Transverse colon (tissue), 4 donors: ENCODE results near the gene CCDC34. TPM values are rescaled to one million over a fixed set of nuclear protein-coding genes. Genes with fewer than 3 reads are reported as not detected.

Experiments used
- DNase-seq: peaks from one replicate; pipeline ENCODE4 v3.0.0-alpha.2; 2019
- H3K27ac ChIP-seq, 4 donors: fragments of 200-600 bp; sonication (generic); 2 replicates each; pipeline ENCODE4 v1.5.1; 2016 to 2018; ENCODE audit warnings: inconsistent platforms in 4 of 4
- H3K27me3 ChIP-seq: fragments of 200-600 bp; sonication (generic); 2 replicates; pipeline ENCODE4 v1.5.1; 2017; ENCODE audit warnings: inconsistent platforms
- H3K36me3 ChIP-seq, 4 donors: fragments of 200-600 bp; sonication (generic); 2 replicates each; pipeline ENCODE4 v1.5.1; 2017 to 2019; ENCODE audit warnings: inconsistent platforms in 4 of 4
- H3K4me1 ChIP-seq, 4 donors: fragments of 200-600 bp; sonication (generic); 2 replicates each; pipeline ENCODE4 v1.5.1; 2017 to 2020; ENCODE audit warnings: inconsistent platforms in 4 of 4
- H3K4me3 ChIP-seq, 4 donors: fragments of 200-600 bp; sonication (generic); 1 replicate in 1 of 4; 2 replicates in 3 of 4; pipeline versions ENCODE4 v1.5.1 to v1.6.1; 2017 to 2019; ENCODE audit warnings: inconsistent platforms in 4 of 4
- H3K9me3 ChIP-seq, 2 donors: fragments of 200-600 bp; sonication (generic); 2 replicates each; pipeline ENCODE4 v1.5.1; 2017 to 2019; ENCODE audit warnings: inconsistent platforms in 2 of 2
- CTCF ChIP-seq, 5 experiments: fragments of 200-600 bp in 3 of 5; fragments of 450-650 bp in 2 of 5; sonication (generic) in 3 of 5; IDR thresholded peaks; 1 replicate in 2 of 5; 2 replicates in 3 of 5; pipeline ENCODE4 v1.5.1; 2016 to 2017; ENCODE audit warnings: antibody characterized with exemption in 5 of 5, inconsistent platforms in 3 of 5, mild to moderate bottlenecking in 2 of 5, moderate library complexity in 1 of 5
- EP300 ChIP-seq: sonication (generic); formaldehyde crosslinking; IDR thresholded peaks from one replicate; pipeline ENCODE4 v1.6.1; 2017; ENCODE audit warnings: antibody characterized with exemption, low read depth
- POLR2A ChIP-seq: fragments of 450-650 bp; IDR thresholded peaks from one replicate; pipeline ENCODE4 v1.6.1; 2016; ENCODE audit warnings: antibody characterized with exemption, mild to moderate bottlenecking, moderate library complexity
- POLR2AphosphoS5 ChIP-seq, 3 donors: sonication (generic); formaldehyde crosslinking; IDR thresholded peaks; one replicate each; pipeline ENCODE4 v1.6.1; 2016; ENCODE audit warnings: antibody characterized with exemption in 3 of 3
- WGBS, 2 donors: methylation state at CpG; one replicate each; pipeline ENCODE4 v1.1.5; 2018; ENCODE audit warnings: low coverage in 1 of 2; 5-methylcytosine and 5-hydroxymethylcytosine counted together
- in situ Hi-C, 4 donors: fragments of 200-750 bp; cut with MboI; loops; one replicate each; pipeline versions ENCODE4 v1.15.0 to v1.15.1; 2017; ENCODE audit warnings: low sequenced_read_pairs in 3 of 4, low pct_ligation_motif_present in 1 of 4, low pct_unique_long_range_greater_than_20kb in 1 of 4
- intact Hi-C: fragments of 100-400 bp; cut with DNase I; formaldehyde crosslinking; loops from one replicate; pipeline ENCODE4 v1.15.1; 2023; ENCODE audit warnings: low total_unique reads
- total RNA-seq, 4 donors: library from RNA; depleted of rRNA; stranded (reverse); fragments of >200 nt; gene quantifications; one replicate each; pipeline ENCODE4 v1.1.0, GENCODE V29; 2016

The CCDC34 gene
- total RNA-seq: 1 to 10 TPM in 2 of 4 donors, under 1 TPM in 1, not detected in 1; 0.40 to 6.8 (median 5.6) TPM

DNA sequence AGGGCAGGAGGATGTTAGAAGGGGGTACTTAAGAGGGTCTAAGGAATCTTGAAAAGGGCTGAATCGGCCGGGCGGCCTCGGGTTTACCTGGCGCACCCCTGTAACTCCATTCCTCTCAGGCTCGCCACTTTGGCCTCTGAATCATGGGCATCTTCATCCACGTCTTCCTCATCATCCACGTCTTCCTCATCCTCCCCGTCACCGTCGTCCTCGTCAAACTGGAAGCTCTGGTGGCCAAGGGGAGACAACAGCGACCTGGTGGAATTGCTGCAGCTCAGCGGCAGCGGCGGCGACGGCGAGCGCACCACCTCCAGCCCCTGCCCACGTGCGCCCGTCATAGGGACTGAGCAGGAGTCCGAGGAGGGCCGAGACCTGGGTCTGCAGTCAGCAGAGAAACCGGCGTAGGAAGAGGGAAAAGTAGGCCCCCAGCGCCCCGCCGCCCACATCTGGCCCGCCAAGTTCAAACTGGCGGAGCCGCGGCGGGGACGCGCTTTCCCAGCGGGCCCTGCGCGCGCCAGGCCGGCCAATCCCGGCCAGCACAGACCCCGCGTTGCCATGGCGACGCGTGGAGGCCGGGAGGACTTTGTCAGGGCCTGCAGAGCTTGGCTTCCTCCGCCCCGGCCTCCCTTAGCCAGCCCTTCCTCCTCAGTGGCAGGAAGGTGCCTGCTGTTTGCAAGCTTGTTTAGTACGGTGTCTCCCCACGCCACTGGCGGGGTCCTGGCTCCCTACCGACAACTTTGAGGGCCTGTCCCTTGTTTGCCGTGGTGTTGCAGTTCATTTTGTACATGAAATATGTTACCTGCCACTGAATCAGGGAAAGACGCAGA is at the start of gene CCDC34:
TSS of gene CCDC34 (minus strand) at position 467 of the 827 bp plus-strand sequence. CDS start at position 446, 21 bp downstream.
- in situ Hi-C loops: loop anchor here in 1 of 4 donors (25.0 kb wide), 1 partner anchor 99 kb away; the partner anchor contains the start of gene LGR4
- 0 to 14% methylated on average over 1 to 40 of the region's 57 CpGs for WGBS, 2 donors

GRCh38 chr11:27412192-27412691 is 49.2 kb upstream of the CCDC34 start:
- no peaks in the 10 kb centered on the region for H3K36me3 ChIP-seq
- intact Hi-C loops: no loop called here
- in situ Hi-C loops: no loop called here

More for the DNA sequence above, at the start of gene CCDC34:
- Histone ChIP-seq H3K27ac (peak within 1 kb of the TSS; percentile 62 to 73 (median 70)), H3K9me3 (no peaks in the 10 kb centered on the region), H3K36me3 (peaks cover 0 to 5% (median 0%) of the 10 kb centered on the region in 4 donors), H3K4me1 (peaks cover 3 to 25% (median 9%) of the 10 kb centered on the region in 4 donors), H3K27me3 (no peaks in the 10 kb centered on the region), H3K4me3 (peak within 1 kb of the TSS; percentile 39 to 76 (median 70))
- peak; percentile 93 for DNase-seq
- intact Hi-C loops: no loop called here
- peak; percentile 45 for TF ChIP-seq POLR2A
- TF ChIP-seq CTCF (IDR thresholded peaks at IDR 0.05): no peak
- TF ChIP-seq POLR2AphosphoS5 (IDR thresholded peaks at IDR 0.05): peak; percentile 62 to 76 (median 72)

DNA sequence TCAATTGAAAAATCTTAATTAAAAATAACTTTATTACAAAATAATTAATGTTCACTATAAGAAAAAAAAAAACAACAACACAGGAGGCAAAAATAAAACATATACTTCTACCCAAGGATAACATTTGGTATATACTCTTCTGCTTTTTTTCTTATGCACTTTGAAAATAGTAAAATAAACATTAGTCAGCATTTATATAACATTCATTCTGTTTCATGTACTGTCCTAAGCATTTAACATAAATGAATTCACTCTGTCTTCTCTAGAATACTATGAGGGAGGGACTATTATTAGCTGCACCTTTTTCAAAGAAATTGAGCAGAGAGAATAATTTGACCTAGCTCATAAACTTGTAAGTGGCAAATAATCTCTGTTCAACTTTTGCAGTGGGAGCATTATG is 48.3 kb upstream of the CCDC34 start:
- Histone ChIP-seq H3K36me3 (no peaks in the 10 kb centered on the region), H3K27me3 (no peaks in the 10 kb centered on the region), H3K27ac (no peak overlapping the region), H3K4me1 (no peaks in the 10 kb centered on the region), H3K9me3 (no peaks in the 10 kb centered on the region), H3K4me3 (no peak overlapping the region)
- in situ Hi-C loops: no loop called here
- no peak for DNase-seq
- intact Hi-C loops: no loop called here
- TF ChIP-seq EP300: no peak
- no peak for TF ChIP-seq POLR2A
- no peak for TF ChIP-seq CTCF (IDR thresholded peaks at IDR 0.05)
- TF ChIP-seq POLR2AphosphoS5 (IDR thresholded peaks at IDR 0.05): no peak

More at GRCh38 chr11:27412192-27412691, 49.2 kb upstream of the CCDC34 start:
- Histone ChIP-seq H3K27ac (no peak overlapping the region), H3K27me3 (no peaks in the 10 kb centered on the region), H3K9me3 (no peaks in the 10 kb centered on the region), H3K4me3 (no peak overlapping the region), H3K4me1 (no peaks in the 10 kb centered on the region)
- TF ChIP-seq POLR2AphosphoS5 (IDR thresholded peaks at IDR 0.05): no peak
- TF ChIP-seq POLR2A: no peak
- no peak for TF ChIP-seq EP300
- TF ChIP-seq CTCF (IDR thresholded peaks at IDR 0.05): no peak
- DNase-seq: no peak

DNA sequence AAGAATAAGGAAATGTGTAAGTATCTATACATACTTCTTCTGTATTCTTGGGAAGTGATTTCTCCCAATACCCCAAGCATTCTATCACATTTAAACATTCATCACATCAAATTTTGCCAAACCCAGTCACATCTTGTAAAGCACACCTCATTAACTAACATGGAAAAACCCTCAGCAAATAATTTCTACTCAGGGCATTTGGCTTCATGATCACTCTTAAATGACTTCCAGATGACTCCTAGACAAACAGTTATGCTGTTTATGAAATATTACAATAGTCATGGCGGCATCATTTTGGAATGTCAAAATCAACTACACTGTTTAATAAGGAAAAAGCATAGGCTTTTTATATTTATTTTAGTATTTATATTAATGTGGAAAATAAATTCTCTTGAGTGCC is 47.3 kb upstream of the CCDC34 start:
- WGBS, 2 donors: 90 to 100% methylated on average over 1 of the region's 1 CpG
- no peak for DNase-seq
- no peak overlapping the region for H3K27ac ChIP-seq

More for the DNA sequence above, 47.3 kb upstream of the CCDC34 start:
- Histone ChIP-seq H3K36me3 (no peaks in the 10 kb centered on the region), H3K27me3 (no peaks in the 10 kb centered on the region), H3K9me3 (no peaks in the 10 kb centered on the region), H3K4me1 (no peaks in the 10 kb centered on the region), H3K4me3 (no peak overlapping the region)
- in situ Hi-C loops: no loop called here
- intact Hi-C loops: no loop called here
- no peak for TF ChIP-seq POLR2AphosphoS5 (IDR thresholded peaks at IDR 0.05)
- TF ChIP-seq POLR2A: no peak
- no peak for TF ChIP-seq CTCF (IDR thresholded peaks at IDR 0.05)
- no peak for TF ChIP-seq EP300
